HUES64 (cell line): Measurements from ENCODE around the gene DNAJB9. TPM values are rescaled to one million over a fixed set of nuclear protein-coding genes. Genes with fewer than 3 reads are reported as not detected.

Experiments
- H3K27ac ChIP-seq: 2 replicates; pipeline ENCODE4 v1.7.0; 2013; ENCODE audit warnings: low read depth, low read length, inconsistent platforms
- H3K27me3 ChIP-seq: 2 replicates; pipeline ENCODE4 v1.6.1; 2013; ENCODE audit warnings: mild to moderate bottlenecking, low read length; ENCODE audit not compliant: insufficient read depth
- H3K36me3 ChIP-seq: 2 replicates; pipeline ENCODE4 v1.6.1; 2013; ENCODE audit warnings: mild to moderate bottlenecking, low read length; ENCODE audit not compliant: insufficient read depth
- H3K4me1 ChIP-seq: 2 replicates; pipeline ENCODE4 v1.6.1; 2013; ENCODE audit warnings: mild to moderate bottlenecking, low read length, moderate library complexity; ENCODE audit not compliant: insufficient read depth
- H3K4me3 ChIP-seq: 2 replicates; pipeline ENCODE4 v1.5.1; 2013; ENCODE audit warnings: mild to moderate bottlenecking, low read length, moderate library complexity
- H3K9ac ChIP-seq: 2 replicates; pipeline ENCODE4 v1.6.1; 2013; ENCODE audit warnings: mild to moderate bottlenecking, low read depth, low read length
- H3K9me3 ChIP-seq: 2 replicates; pipeline ENCODE4 v1.6.1; 2013; ENCODE audit warnings: low read depth, low read length; ENCODE audit not compliant: insufficient read depth
- WGBS: fragments of 150-250, 120-280 bp; methylation state at CpG from one replicate; pipeline ENCODE4 v1.1.7; 2013; ENCODE audit warnings: missing lambda C conversion rate; 5-methylcytosine and 5-hydroxymethylcytosine counted together
- polyA plus RNA-seq, 2 experiments: library from polyadenylated mRNA; stranded (reverse); fragments of 50-300 nt; gene quantifications; one replicate each; pipeline ENCODE4 v1.2.3, GENCODE V29; 2013

DNAJB9 gene
- 8.4 TPM for polyA plus RNA-seq (2013, experiment 1 of 2)
- polyA plus RNA-seq (2013, experiment 2 of 2): 8.7 TPM

GRCh38 chr7:108569381-108570145 lies at the start of gene DNAJB9, which contains the start of gene THAP5:
DNAJB9 (plus strand) TSS chr7:108569874; CDS start chr7:108571727, 1,853 bp downstream.
THAP5 (minus strand) TSS chr7:108569706; CDS start chr7:108569569, 137 bp downstream.
- Histone ChIP-seq H3K36me3 (peaks cover 44% of the 10 kb centered on the region), H3K4me1 (peaks cover 23% of the 10 kb centered on the region), H3K9ac (peak within 1 kb of the TSS; percentile 89), H3K4me3 (peak within 1 kb of the TSS; percentile 84), H3K27ac (peak within 1 kb of the TSS; percentile 93), H3K27me3 (no peaks in the 10 kb centered on the region), H3K9me3 (no peaks in the 10 kb centered on the region)
- under 1% methylated on average over 65 of the region's 65 CpGs for WGBS

- 81% methylated on average over 2 of the region's 2 CpGs for WGBS
- H3K36me3 ChIP-seq: peaks cover 6% of the 10 kb centered on the region; the same call in 1 of the 2 replicates
- H3K27me3 ChIP-seq: no peaks in the 10 kb centered on the region
- no peak overlapping the region for H3K9ac ChIP-seq
- H3K9me3 ChIP-seq: no peaks in the 10 kb centered on the region
- H3K4me1 ChIP-seq: peaks cover 37% of the 10 kb centered on the region
- H3K4me3 ChIP-seq: 0 out of 2 replicates have a peak overlapping the region, but pooled peaks have one; percentile 11
- no peak overlapping the region for H3K27ac ChIP-seq
These were observed 46.9 kb upstream of the DNAJB9 start for GRCh38 chr7:108522780-108523179.

GRCh38 chr7:108525327-108525984 lies 44.2 kb upstream of the DNAJB9 start:
- Histone ChIP-seq H3K27ac (peak overlapping the region; percentile 95; the same call in 1 of the 2 replicates), H3K9me3 (no peaks in the 10 kb centered on the region), H3K9ac (peak overlapping the region; percentile 70), H3K36me3 (no peaks in the 10 kb centered on the region), H3K27me3 (no peaks in the 10 kb centered on the region), H3K4me3 (peak overlapping the region; percentile 83), H3K4me1 (peaks cover 37% of the 10 kb centered on the region)
- whole genome bisulfite sequencing: under 1% methylated on average over 22 of the region's 22 CpGs

- peaks cover 35% of the 10 kb centered on the region for H3K4me1 ChIP-seq
- H3K36me3 ChIP-seq: no peaks in the 10 kb centered on the region
- peak within 1 kb of the TSS; percentile 95; the same call in 1 of the 2 replicates for H3K27ac ChIP-seq
- no peaks in the 10 kb centered on the region for H3K27me3 ChIP-seq
- H3K9me3 ChIP-seq: no peaks in the 10 kb centered on the region
- H3K9ac ChIP-seq: peak within 1 kb of the TSS; percentile 70
- peak within 1 kb of the TSS; percentile 83 for H3K4me3 ChIP-seq
- WGBS: under 1% methylated on average over 63 of the region's 64 CpGs
These were observed 43.5 kb upstream of the DNAJB9 start, which contains the start of gene PNPLA8 for GRCh38 chr7:108525985-108526767. PNPLA8 (minus strand) TSS chr7:108526135; CDS start chr7:108515491, 10,644 bp downstream.

- Histone ChIP-seq H3K27ac (peak overlapping the region; percentile 92; the same call in 1 of the 2 replicates), H3K36me3 (no peaks in the 10 kb centered on the region), H3K4me1 (peaks cover 30% of the 10 kb centered on the region), H3K4me3 (peak overlapping the region; percentile 83), H3K9ac (peak overlapping the region; percentile 65), H3K27me3 (no peaks in the 10 kb centered on the region), H3K9me3 (no peaks in the 10 kb centered on the region)
- 13% methylated on average over 2 of the region's 3 CpGs for WGBS
These were observed 43.0 kb upstream of the DNAJB9 start for GRCh38 chr7:108526768-108527017.

- H3K27ac ChIP-seq: no peak overlapping the region
- H3K9ac ChIP-seq: no peak overlapping the region
- H3K36me3 ChIP-seq: no peaks in the 10 kb centered on the region
- no peaks in the 10 kb centered on the region for H3K9me3 ChIP-seq
- WGBS: 95% methylated on average over 5 of the region's 6 CpGs
- no peak overlapping the region for H3K4me3 ChIP-seq
- H3K27me3 ChIP-seq: no peaks in the 10 kb centered on the region
- peaks cover 17% of the 10 kb centered on the region for H3K4me1 ChIP-seq
These were observed 41.4 kb upstream of the DNAJB9 start for GRCh38 chr7:108528183-108528712.

- Histone ChIP-seq H3K9ac (no peak overlapping the region), H3K27ac (no peak overlapping the region), H3K4me1 (peaks cover 7% of the 10 kb centered on the region; the same call in 1 of the 2 replicates), H3K9me3 (no peaks in the 10 kb centered on the region), H3K36me3 (no peaks in the 10 kb centered on the region), H3K4me3 (no peak overlapping the region), H3K27me3 (no peaks in the 10 kb centered on the region)
- WGBS: 83% methylated on average over 3 of the region's 3 CpGs
These were observed 40.3 kb upstream of the DNAJB9 start for GRCh38 chr7:108529341-108529740.

- Histone ChIP-seq H3K36me3 (no peaks in the 10 kb centered on the region), H3K9me3 (no peaks in the 10 kb centered on the region), H3K4me3 (no peak overlapping the region), H3K4me1 (no peaks in the 10 kb centered on the region), H3K27ac (no peak overlapping the region), H3K9ac (no peak overlapping the region), H3K27me3 (no peaks in the 10 kb centered on the region)
- WGBS: 90% methylated on average over 1 of the region's 3 CpGs
These were observed 36.0 kb upstream of the DNAJB9 start for GRCh38 chr7:108533712-108534111.

- H3K4me1 ChIP-seq: no peaks in the 10 kb centered on the region
- H3K27ac ChIP-seq: no peak overlapping the region
- WGBS: 82% methylated on average over 4 of the region's 5 CpGs
- H3K36me3 ChIP-seq: no peaks in the 10 kb centered on the region
- H3K4me3 ChIP-seq: no peak overlapping the region
- no peak overlapping the region for H3K9ac ChIP-seq
- no peaks in the 10 kb centered on the region for H3K9me3 ChIP-seq
- no peaks in the 10 kb centered on the region for H3K27me3 ChIP-seq
These were observed 34.4 kb upstream of the DNAJB9 start for GRCh38 chr7:108535257-108535656.

- H3K4me3 ChIP-seq: no peak overlapping the region
- WGBS: no CpG with 5 or more reads among the region's 1 CpG
- no peaks in the 10 kb centered on the region for H3K36me3 ChIP-seq
- H3K27me3 ChIP-seq: no peaks in the 10 kb centered on the region
- no peaks in the 10 kb centered on the region for H3K9me3 ChIP-seq
- H3K27ac ChIP-seq: no peak overlapping the region
- no peak overlapping the region for H3K9ac ChIP-seq
- no peaks in the 10 kb centered on the region for H3K4me1 ChIP-seq
These were observed 33.9 kb upstream of the DNAJB9 start for GRCh38 chr7:108535744-108536143.
